DND-41 (cell line): ENCODE results near the gene SMIM21.

Experiments
- ATAC-seq: fragments of 200-7000 bp; cut with Tn5 transposase; 3 replicates; pipeline ENCODE4 v1.9.1; 2021; ENCODE audit warnings: low read depth; ENCODE audit not compliant: insufficient read depth
- DNase-seq: peaks from one replicate; pipeline ENCODE4 v3.0.0-alpha.2; 2020
- H2AFZ ChIP-seq: 2 replicates; pipeline ENCODE4 v1.6.0; 2012; ENCODE audit warnings: low read depth, low read length
- H3K27ac ChIP-seq: 2 replicates; pipeline ENCODE4 v1.5.1; 2012; ENCODE audit warnings: low read length, inconsistent platforms
- H3K27me3 ChIP-seq: fragments of 200-600 bp; sonication (generic); 2 replicates; pipeline ENCODE4 v1.6.0; 2012; ENCODE audit warnings: low read length, mild to moderate bottlenecking, inconsistent platforms; ENCODE audit not compliant: insufficient read depth, poor library complexity
- H3K36me3 ChIP-seq: 2 replicates; pipeline ENCODE4 v1.5.1; 2012; ENCODE audit warnings: low read length, inconsistent platforms; ENCODE audit not compliant: insufficient read depth
- H3K4me1 ChIP-seq: 2 replicates; pipeline ENCODE4 v1.5.1; 2012; ENCODE audit warnings: mild to moderate bottlenecking, low read length; ENCODE audit not compliant: insufficient read depth
- H3K4me2 ChIP-seq: 2 replicates; pipeline ENCODE4 v1.6.0; 2012; ENCODE audit warnings: mild to moderate bottlenecking, moderate library complexity, low read length, inconsistent platforms; ENCODE audit not compliant: insufficient read depth
- H3K4me3 ChIP-seq, 2 experiments: fragments of 200-600 bp in 1 of 2; shearing (Covaris generic) in 1 of 2; 2 replicates each; pipeline ENCODE4 v1.5.1; 2012 to 2016; ENCODE audit warnings: inconsistent platforms in 2 of 2, low read length in 2 of 2, mild to moderate bottlenecking in 2 of 2, low read depth in 1 of 2, moderate library complexity in 1 of 2
- H3K79me2 ChIP-seq: 2 replicates; pipeline ENCODE4 v1.6.0; 2012; ENCODE audit warnings: low read length, inconsistent platforms; ENCODE audit not compliant: insufficient read depth
- H3K9ac ChIP-seq: 2 replicates; pipeline ENCODE4 v1.6.0; 2012; ENCODE audit warnings: low read depth, mild to moderate bottlenecking, inconsistent platforms, low read length, moderate library complexity
- H3K9me3 ChIP-seq: 2 replicates; pipeline ENCODE4 v1.5.1; 2012; ENCODE audit warnings: low read length, moderate library complexity, mild to moderate bottlenecking, inconsistent platforms; ENCODE audit not compliant: insufficient read depth, severe bottlenecking
- H4K20me1 ChIP-seq: 2 replicates; pipeline ENCODE4 v1.6.0; 2012; ENCODE audit warnings: low read length; ENCODE audit not compliant: insufficient read depth
- CTCF ChIP-seq: IDR thresholded peaks from 2 replicates; pipeline ENCODE4 v1.5.1; 2012; ENCODE audit warnings: borderline replicate concordance, low read length, moderate library complexity, mild to moderate bottlenecking; ENCODE audit not compliant: poor library complexity, severe bottlenecking; ENCODE audit errors: extremely low read depth
- EZH2 ChIP-seq: IDR thresholded peaks from 3 replicates; pipeline ENCODE4 v1.6.1; 2012; ENCODE audit warnings: borderline replicate concordance, low read depth, mild to moderate bottlenecking, moderate library complexity, low read length, inconsistent platforms; ENCODE audit not compliant: severe bottlenecking

The SMIM21 gene

GRCh38 chr18:75421656-75422055, 5.8 kb downstream of the SMIM21 start:
- Histone ChIP-seq H3K36me3 (no peaks in the 10 kb centered on the region), H3K27me3 (peaks cover 3% of the 10 kb centered on the region), H3K9ac (no peak overlapping the region), H3K4me3 (no peak overlapping the region), H3K4me1 (no peaks in the 10 kb centered on the region), H3K4me2 (no peak overlapping the region), H3K9me3 (no peaks in the 10 kb centered on the region), H4K20me1 (no peaks in the 10 kb centered on the region), H2AFZ (no peak overlapping the region), H3K27ac (no peak overlapping the region), H3K79me2 (no peaks in the 10 kb centered on the region)
- DNase-seq (no peak), ATAC-seq (no peak)
- TF ChIP-seq EZH2 (no peak), CTCF (no peak)

- no peak overlapping the region for H3K9ac ChIP-seq
- no peaks in the 10 kb centered on the region for H3K9me3 ChIP-seq
- no peaks in the 10 kb centered on the region for H3K36me3 ChIP-seq
- H3K4me1 ChIP-seq = no peaks in the 10 kb centered on the region
- no peak for ATAC-seq
- H3K27ac ChIP-seq = no peak overlapping the region
- no peak for DNase-seq
- no peak overlapping the region for H3K4me3 ChIP-seq
- no peak overlapping the region for H2AFZ ChIP-seq
- H3K27me3 ChIP-seq = peaks cover 3% of the 10 kb centered on the region
- no peak for TF ChIP-seq CTCF
- TF ChIP-seq EZH2 = no peak
- no peaks in the 10 kb centered on the region for H4K20me1 ChIP-seq
- no peak overlapping the region for H3K4me2 ChIP-seq
- no peaks in the 10 kb centered on the region for H3K79me2 ChIP-seq
These were observed 9.1 kb downstream of the SMIM21 start for GRCh38 chr18:75418293-75419005.

GRCh38 chr18:75410611-75411010, 16.9 kb downstream of the SMIM21 start:
- Histone ChIP-seq H3K9me3 (no peaks in the 10 kb centered on the region), H3K4me3 (no peak overlapping the region), H3K4me2 (no peak overlapping the region), H3K27me3 (no peaks in the 10 kb centered on the region), H3K4me1 (no peaks in the 10 kb centered on the region), H3K79me2 (no peaks in the 10 kb centered on the region), H4K20me1 (no peaks in the 10 kb centered on the region), H2AFZ (no peak overlapping the region), H3K9ac (no peak overlapping the region), H3K27ac (no peak overlapping the region), H3K36me3 (no peaks in the 10 kb centered on the region)
- DNase-seq (no peak), ATAC-seq (no peak)
- no peak for TF ChIP-seq CTCF
- no peak for TF ChIP-seq EZH2
